Parathyroid adenoma (tissue), 2 donors: ENCODE measurements around the gene USP36.

ENCODE experiments used
- H2AFZ ChIP-seq: fragments of 300-600 bp; sonication (generic); one replicate; pipeline ENCODE4 v1.7.0; 2017; ENCODE audit warnings: antibody characterized with exemption, mild to moderate bottlenecking
- H3K27ac ChIP-seq: fragments of 300-600 bp; sonication (generic); one replicate; pipeline ENCODE4 v1.7.0; 2017
- H3K27me3 ChIP-seq: fragments of 300-600 bp; sonication (generic); one replicate; pipeline ENCODE4 v1.7.0; 2017; ENCODE audit warnings: low read length; ENCODE audit not compliant: control insufficient read depth, insufficient read depth
- H3K36me3 ChIP-seq: fragments of 300-600 bp; sonication (generic); one replicate; pipeline ENCODE4 v1.7.0; 2017; ENCODE audit warnings: low read length; ENCODE audit not compliant: control insufficient read depth, insufficient read depth
- H3K4me1 ChIP-seq: fragments of 300-600 bp; sonication (generic); one replicate; pipeline ENCODE4 v1.7.0; 2017; ENCODE audit warnings: control low read depth
- H3K4me2 ChIP-seq: fragments of 300-600 bp; sonication (generic); one replicate; pipeline ENCODE4 v1.7.0; 2017; ENCODE audit warnings: low read length
- H3K4me3 ChIP-seq: fragments of 300-600 bp; sonication (generic); one replicate; pipeline ENCODE4 v1.7.0; 2017; ENCODE audit warnings: low read depth, low read length
- H3K79me2 ChIP-seq: fragments of 300-600 bp; sonication (generic); one replicate; pipeline ENCODE4 v1.7.0; 2017; ENCODE audit warnings: control low read depth
- H3K9ac ChIP-seq: fragments of 300-600 bp; sonication (generic); one replicate; pipeline ENCODE4 v1.7.0; 2017; ENCODE audit warnings: mild to moderate bottlenecking
- H3K9me3 ChIP-seq: fragments of 300-600 bp; sonication (generic); one replicate; pipeline ENCODE4 v1.7.0; 2017; ENCODE audit warnings: low read length; ENCODE audit not compliant: control insufficient read depth
- TF ChIP-seq, protein P1 (sequence below): fragments of 300-600 bp; sonication (generic); IDR thresholded peaks from one replicate; pipeline ENCODE4 v1.7.0; 2017; ENCODE audit warnings: antibody characterized with exemption, mild to moderate bottlenecking
- donor health status: primary hyperparathyroidism.

The USP36 gene

DNA sequence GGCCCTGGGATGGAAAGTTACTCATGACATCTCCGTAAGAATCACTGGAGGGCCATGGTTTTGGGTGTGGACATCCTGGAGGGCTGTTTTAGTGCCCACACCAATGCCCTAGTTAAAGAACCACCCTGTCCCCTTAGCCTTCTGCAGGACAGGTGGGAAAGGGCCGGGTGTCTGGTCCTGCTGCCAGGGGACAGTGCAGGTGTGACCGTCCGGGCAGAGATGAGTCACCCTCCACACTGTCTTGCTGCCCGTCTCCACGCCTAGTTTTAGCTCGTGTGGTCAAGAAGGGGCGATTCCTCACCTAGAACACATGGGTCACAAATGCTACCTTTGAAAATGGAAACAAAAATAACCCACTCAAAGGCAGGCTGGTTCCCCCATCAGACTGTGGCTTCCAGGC lies 45.3 kb upstream of the USP36 start:
- Histone ChIP-seq H3K36me3 (no peaks in the 10 kb centered on the region), H3K27me3 (no peaks in the 10 kb centered on the region), H2AFZ (no peak overlapping the region), H3K4me2 (no peak overlapping the region), H3K27ac (no peak overlapping the region), H3K9ac (no peak overlapping the region), H3K79me2 (no peaks in the 10 kb centered on the region), H3K4me1 (peaks cover 11% of the 10 kb centered on the region), H3K9me3 (no peaks in the 10 kb centered on the region), H3K4me3 (no peak overlapping the region)
- TF ChIP-seq, protein P1, sequence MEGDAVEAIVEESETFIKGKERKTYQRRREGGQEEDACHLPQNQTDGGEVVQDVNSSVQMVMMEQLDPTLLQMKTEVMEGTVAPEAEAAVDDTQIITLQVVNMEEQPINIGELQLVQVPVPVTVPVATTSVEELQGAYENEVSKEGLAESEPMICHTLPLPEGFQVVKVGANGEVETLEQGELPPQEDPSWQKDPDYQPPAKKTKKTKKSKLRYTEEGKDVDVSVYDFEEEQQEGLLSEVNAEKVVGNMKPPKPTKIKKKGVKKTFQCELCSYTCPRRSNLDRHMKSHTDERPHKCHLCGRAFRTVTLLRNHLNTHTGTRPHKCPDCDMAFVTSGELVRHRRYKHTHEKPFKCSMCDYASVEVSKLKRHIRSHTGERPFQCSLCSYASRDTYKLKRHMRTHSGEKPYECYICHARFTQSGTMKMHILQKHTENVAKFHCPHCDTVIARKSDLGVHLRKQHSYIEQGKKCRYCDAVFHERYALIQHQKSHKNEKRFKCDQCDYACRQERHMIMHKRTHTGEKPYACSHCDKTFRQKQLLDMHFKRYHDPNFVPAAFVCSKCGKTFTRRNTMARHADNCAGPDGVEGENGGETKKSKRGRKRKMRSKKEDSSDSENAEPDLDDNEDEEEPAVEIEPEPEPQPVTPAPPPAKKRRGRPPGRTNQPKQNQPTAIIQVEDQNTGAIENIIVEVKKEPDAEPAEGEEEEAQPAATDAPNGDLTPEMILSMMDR = no peak

DNA sequence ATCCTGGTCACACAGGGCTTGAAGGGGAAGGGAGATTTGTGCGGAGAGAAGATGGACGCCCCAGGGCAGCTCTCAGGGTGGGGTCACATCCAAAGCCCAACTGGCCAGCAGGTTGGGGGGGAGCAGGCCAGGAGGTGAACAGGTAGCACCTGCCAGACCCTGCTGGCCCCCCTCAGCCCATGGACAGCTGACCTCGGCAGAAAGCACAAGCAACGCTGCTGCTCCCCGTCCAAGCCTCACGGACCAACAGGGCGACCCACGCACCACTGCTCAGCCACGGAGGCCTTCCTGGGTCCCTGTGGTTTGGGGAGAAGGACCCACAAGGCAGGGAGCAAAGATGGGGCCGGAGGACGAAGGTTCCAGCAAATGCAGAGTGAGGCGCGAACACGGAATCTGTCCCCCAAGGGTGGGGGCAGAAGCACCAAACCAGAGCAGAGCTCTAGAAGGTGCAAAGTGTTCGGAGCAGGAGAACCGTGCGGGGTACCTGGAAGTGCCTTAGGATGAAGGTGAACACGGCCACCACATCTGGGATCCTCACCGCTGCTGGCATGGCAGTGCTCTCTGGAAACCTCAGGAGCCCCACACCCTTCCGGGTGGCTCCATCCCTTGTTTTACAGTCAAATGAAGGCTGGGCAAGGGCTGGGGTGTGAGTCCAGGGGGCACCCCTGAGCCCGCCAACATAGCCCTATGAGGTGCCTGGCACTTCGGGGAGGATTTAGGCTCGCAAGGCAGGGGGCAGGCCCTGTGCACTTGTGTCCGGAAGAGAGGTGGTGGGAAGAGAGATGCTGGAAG lies 44.5 kb upstream of the USP36 start:
- H3K36me3 ChIP-seq = no peaks in the 10 kb centered on the region
- H3K9ac ChIP-seq = no peak overlapping the region
- H3K4me2 ChIP-seq = no peak overlapping the region
- TF ChIP-seq, protein P1 = no peak
- no peaks in the 10 kb centered on the region for H3K79me2 ChIP-seq
- no peaks in the 10 kb centered on the region for H3K9me3 ChIP-seq
- no peak overlapping the region for H3K4me3 ChIP-seq
- H3K27me3 ChIP-seq = no peaks in the 10 kb centered on the region
- H2AFZ ChIP-seq = no peak overlapping the region
- H3K4me1 ChIP-seq = peaks cover 13% of the 10 kb centered on the region
- H3K27ac ChIP-seq = no peak overlapping the region

DNA sequence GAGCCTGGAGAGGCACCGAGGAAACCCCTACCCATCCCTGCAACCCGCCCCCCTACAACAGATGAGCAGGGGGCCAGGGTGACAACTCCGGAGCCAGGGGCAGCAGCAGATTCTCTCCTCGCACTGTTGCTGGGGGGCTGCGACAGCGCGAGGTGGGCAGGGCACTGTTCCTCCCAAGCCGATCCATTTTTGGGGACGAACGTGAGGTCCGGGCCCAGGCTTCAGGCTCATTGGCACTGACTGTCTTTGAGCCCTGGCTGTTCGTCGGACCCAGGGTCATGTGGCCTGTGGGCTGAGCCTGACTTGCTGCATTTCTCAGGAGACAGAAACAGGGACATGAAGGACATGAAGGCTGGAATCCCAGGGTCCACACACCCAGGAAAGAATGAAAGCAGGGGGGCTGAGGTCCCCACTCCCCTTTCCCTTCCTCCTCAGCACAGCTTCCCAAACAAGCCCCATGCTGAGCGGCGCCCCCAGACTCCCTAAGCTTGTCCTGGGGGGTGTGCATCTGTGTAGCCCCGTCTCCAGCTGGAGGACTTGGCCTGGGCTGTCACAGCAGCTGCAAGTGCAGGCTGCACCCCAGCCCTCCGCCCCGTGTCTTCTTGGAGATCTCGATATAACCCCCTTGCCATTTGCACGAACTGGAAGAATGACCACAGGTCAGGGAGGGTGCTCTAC lies 43.7 kb upstream of the USP36 start:
- no peaks in the 10 kb centered on the region for H3K79me2 ChIP-seq

DNA sequence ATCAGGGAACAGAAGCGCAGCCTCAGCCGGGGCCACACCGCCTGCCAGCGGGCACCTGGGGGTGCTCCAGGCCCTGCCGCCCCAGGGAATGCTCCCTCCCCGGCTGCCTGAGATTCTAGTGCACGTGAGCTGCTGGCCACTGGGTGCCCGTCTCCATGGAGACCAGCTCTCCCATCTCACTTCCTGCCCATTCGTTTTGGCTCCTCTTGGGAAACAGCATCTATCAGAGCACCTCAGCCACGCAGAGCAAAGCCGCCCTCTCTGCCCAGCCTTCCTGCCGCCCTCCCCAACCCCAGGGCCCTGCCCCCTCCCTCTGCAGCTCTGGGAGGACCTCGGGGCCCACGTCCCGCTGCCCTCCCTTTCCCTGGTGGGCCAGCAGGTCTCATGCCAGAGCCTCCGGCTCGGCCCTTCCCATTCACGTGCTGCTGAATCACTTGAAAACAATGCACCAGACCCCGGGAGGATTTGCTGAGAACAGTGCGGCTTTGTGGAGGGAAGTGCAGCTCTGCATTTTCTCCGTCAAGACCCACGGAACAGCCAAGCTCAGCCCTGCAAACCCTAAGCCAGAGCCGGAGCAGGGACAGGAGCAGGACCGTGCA lies 43.0 kb upstream of the USP36 start:
- peak overlapping the region; percentile 21 for H3K4me2 ChIP-seq
- TF ChIP-seq, protein P1 = no peak
- H3K27ac ChIP-seq = peak overlapping the region; percentile 53
- no peaks in the 10 kb centered on the region for H3K79me2 ChIP-seq
- no peaks in the 10 kb centered on the region for H3K27me3 ChIP-seq
- no peaks in the 10 kb centered on the region for H3K36me3 ChIP-seq
- H3K9ac ChIP-seq = no peak overlapping the region
- peak overlapping the region; percentile 73 for H2AFZ ChIP-seq
- no peaks in the 10 kb centered on the region for H3K9me3 ChIP-seq
- no peak overlapping the region for H3K4me3 ChIP-seq
- H3K4me1 ChIP-seq = peaks cover 24% of the 10 kb centered on the region

More for the DNA sequence above, 43.7 kb upstream of the USP36 start:
- Histone ChIP-seq H3K4me1 (peaks cover 19% of the 10 kb centered on the region), H3K36me3 (no peaks in the 10 kb centered on the region), H3K27ac (no peak overlapping the region), H3K4me3 (no peak overlapping the region), H3K9ac (no peak overlapping the region), H2AFZ (no peak overlapping the region), H3K9me3 (no peaks in the 10 kb centered on the region), H3K4me2 (no peak overlapping the region), H3K27me3 (no peaks in the 10 kb centered on the region)
- TF ChIP-seq, protein P1 = no peak
